ENCODE measurements around the gene SORT1. TPM values are rescaled to one million over a fixed set of nuclear protein-coding genes. Genes with fewer than 3 reads are reported as not detected.

SORT1 gene
- polyA plus RNA-seq, 3 donors, result 21.3 to 41.1 (median 35.3) TPM

DNA sequence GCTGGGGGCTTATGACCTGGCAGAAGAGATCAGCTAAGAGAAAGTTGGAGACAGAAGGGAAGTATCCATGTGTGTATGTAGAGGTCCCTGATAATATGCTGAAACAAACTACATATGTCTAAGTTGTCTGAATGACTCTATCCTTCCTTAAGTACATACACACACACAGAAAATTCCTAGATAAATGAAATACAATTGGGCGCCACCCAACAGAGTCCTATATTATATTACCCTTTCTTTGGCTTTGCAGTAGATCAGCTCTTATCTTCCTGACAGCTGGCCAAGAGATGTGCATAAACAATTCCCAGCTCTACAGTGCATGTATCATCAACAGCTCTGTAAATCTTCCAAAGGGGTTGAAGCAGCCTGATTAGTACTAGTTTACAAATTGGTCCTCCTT lies 40.1 kb downstream of the SORT1 start:
- WGBS (ENCODE audit: insufficient coverage), result 88% methylated on average over 1 of the region's 1 CpG
- Mint-ChIP-seq H3K36me3 (peaks cover 36 to 45% of the 10 kb centered on the region in 2 donors), H3K9me3 (peaks cover 0 to 2% (median 0%) of the 10 kb centered on the region in 7 donors), H3K27ac (peak overlapping the region in 1 of 7 donors; percentile 35), H3K4me3 (no peak overlapping the region), H3K4me1 (peaks cover 20% of the 10 kb centered on the region), H3K27me3 (ENCODE audit: low read depth in 3 of 3) (peaks cover 0 to 2% (median 0%) of the 10 kb centered on the region in 3 donors)
- no peaks in the 10 kb centered on the region for H3K9me3 ChIP-seq (replicated peaks in 1 of 2; ENCODE audit: control insufficient read depth in 1 of 2, insufficient read depth in 1 of 2, low read length in 2 of 2)
- H2AFZ ChIP-seq (ENCODE audit: insufficient read depth, low read depth, low read length, poor library complexity, severe bottlenecking), result no peak overlapping the region
- peaks cover 20 to 22% of the 10 kb centered on the region in 2 donors for H3K4me1 ChIP-seq (ENCODE audit: control insufficient read depth in 1 of 2, insufficient read depth in 2 of 2, low read length in 2 of 2)
- H3K79me2 ChIP-seq (ENCODE audit: insufficient read depth, low read length), result no peaks in the 10 kb centered on the region
- peaks cover 7% of the 10 kb centered on the region for H4K20me1 ChIP-seq (ENCODE audit: insufficient read depth, low read length)
- no peak overlapping the region for H3K4me3 ChIP-seq (replicated peaks in 1 of 3; ENCODE audit: low read depth in 2 of 3, low read length in 3 of 3)
- H3K36me3 ChIP-seq (replicated peaks in 1 of 2; ENCODE audit: control insufficient read depth in 1 of 2, insufficient read depth in 2 of 2, low read length in 2 of 2), result peaks cover 21 to 54% of the 10 kb centered on the region in 2 donors
- no peak for DNase-seq
- no peak overlapping the region for H3K4me2 ChIP-seq (replicated peaks; ENCODE audit: extremely low read depth, low read length, poor library complexity, severe bottlenecking)
- no peak overlapping the region for H3K9ac ChIP-seq (ENCODE audit: insufficient read depth, low read length, poor library complexity, severe bottlenecking)
- no peaks in the 10 kb centered on the region for H3K27me3 ChIP-seq (ENCODE audit: control insufficient read depth in 2 of 2, insufficient read depth in 2 of 2, low read length in 2 of 2)
- H3K27ac ChIP-seq (ENCODE audit: low read depth in 1 of 2, low read length in 2 of 2), result no peak overlapping the region
- intact Hi-C loops (cut with micrococcal nuclease), result no loop called here
- no peak for TF ChIP-seq CTCF (IDR thresholded peaks at IDR 0.05)

GRCh38 chr1:109356915-109357314 lies 40.8 kb downstream of the SORT1 start:
- Mint-ChIP-seq H3K36me3 (peaks cover 43 to 52% of the 10 kb centered on the region in 2 donors), H3K27me3 (ENCODE audit: low read depth in 3 of 3) (peaks cover 0 to 2% (median 0%) of the 10 kb centered on the region in 3 donors)
- no peak for TF ChIP-seq CTCF (IDR thresholded peaks at IDR 0.05)

More at GRCh38 chr1:109356915-109357314, 40.8 kb downstream of the SORT1 start:
- H3K4me2 ChIP-seq (replicated peaks; ENCODE audit: extremely low read depth, low read length, poor library complexity, severe bottlenecking), result no peak overlapping the region
- H3K9ac ChIP-seq (ENCODE audit: insufficient read depth, low read length, poor library complexity, severe bottlenecking), result no peak overlapping the region
- H3K4me1 Mint-ChIP-seq, result peaks cover 18% of the 10 kb centered on the region
- H3K27me3 ChIP-seq (ENCODE audit: control insufficient read depth in 2 of 2, insufficient read depth in 2 of 2, low read length in 2 of 2), result no peaks in the 10 kb centered on the region
- H3K4me3 Mint-ChIP-seq, result no peak overlapping the region
- peaks cover 7% of the 10 kb centered on the region for H4K20me1 ChIP-seq (ENCODE audit: insufficient read depth, low read length)
- H3K27ac Mint-ChIP-seq, result no peak overlapping the region
- H3K9me3 ChIP-seq (replicated peaks in 1 of 2; ENCODE audit: control insufficient read depth in 1 of 2, insufficient read depth in 1 of 2, low read length in 2 of 2), result no peaks in the 10 kb centered on the region
- no peaks in the 10 kb centered on the region for H3K79me2 ChIP-seq (ENCODE audit: insufficient read depth, low read length)
- no peak overlapping the region for H3K4me3 ChIP-seq (replicated peaks in 1 of 3; ENCODE audit: low read depth in 2 of 3, low read length in 3 of 3)
- intact Hi-C loops (cut with micrococcal nuclease), result no loop called here
- DNase-seq, result no peak
- no peak overlapping the region for H2AFZ ChIP-seq (ENCODE audit: insufficient read depth, low read depth, low read length, poor library complexity, severe bottlenecking)
- peaks cover 20% of the 10 kb centered on the region in 2 donors for H3K4me1 ChIP-seq (ENCODE audit: control insufficient read depth in 1 of 2, insufficient read depth in 2 of 2, low read length in 2 of 2)
- H3K27ac ChIP-seq (ENCODE audit: low read depth in 1 of 2, low read length in 2 of 2), result no peak overlapping the region
- peaks cover 28 to 61% of the 10 kb centered on the region in 2 donors for H3K36me3 ChIP-seq (replicated peaks in 1 of 2; ENCODE audit: control insufficient read depth in 1 of 2, insufficient read depth in 2 of 2, low read length in 2 of 2)
- peaks cover 0 to 2% (median 0%) of the 10 kb centered on the region in 7 donors for H3K9me3 Mint-ChIP-seq
- no CpG with 5 or more reads among the region's 1 CpG for WGBS (ENCODE audit: insufficient coverage)
